LNCAP (cell line): Measurements from ENCODE around the gene EVX2.

Experiments used
- CTCF ChIP-seq: fragments of 450-650 bp; IDR thresholded peaks from 2 replicates; pipeline ENCODE4 v1.5.1; 2017; ENCODE audit warnings: mild to moderate bottlenecking

The EVX2 gene

GRCh38 chr2:176124110-176124946, 40.6 kb upstream of the EVX2 start:
- no peak for TF ChIP-seq CTCF

- no peak for TF ChIP-seq CTCF
Observed at GRCh38 chr2:176123411-176124109, 39.8 kb upstream of the EVX2 start.

GRCh38 chr2:176122683-176123410, 39.1 kb upstream of the EVX2 start, which contains the start of gene HOXD9:
Gene HOXD9, plus strand, starts transcription at chr2:176122719. Its CDS starts 50 bp downstream, at chr2:176122769.
- no peak for TF ChIP-seq CTCF

DNA sequence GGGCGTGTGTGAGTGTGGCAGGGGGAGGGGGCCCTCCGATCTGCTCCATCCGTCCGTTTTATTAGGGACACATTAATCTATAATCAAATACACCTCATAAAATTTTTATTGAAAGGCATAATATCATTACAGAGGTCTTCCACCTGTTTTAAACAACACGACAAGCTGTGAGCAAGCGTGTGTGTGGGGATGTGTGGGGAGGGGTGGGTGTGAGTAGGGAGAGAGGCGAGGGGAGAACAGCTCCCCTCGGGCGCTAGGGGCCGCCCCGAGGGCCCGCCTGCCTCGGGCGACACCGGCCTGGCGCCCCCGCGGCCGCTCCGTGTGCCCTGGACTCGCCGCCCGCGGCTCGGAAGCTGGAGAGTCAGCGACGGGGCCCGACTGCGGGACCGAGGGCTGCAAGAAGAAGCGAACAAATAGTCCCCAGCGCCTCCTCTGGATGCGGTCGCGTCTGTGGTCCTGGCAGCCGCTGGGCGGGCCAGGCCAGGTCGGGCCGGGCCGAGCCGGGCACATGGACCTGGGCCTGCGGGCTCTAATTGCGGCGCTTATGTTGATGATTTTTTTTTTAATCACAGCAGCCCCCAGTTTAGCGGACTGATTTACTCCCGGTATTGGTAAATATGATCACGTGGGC, 38.4 kb upstream of the EVX2 start:
- no peak for TF ChIP-seq CTCF

DNA sequence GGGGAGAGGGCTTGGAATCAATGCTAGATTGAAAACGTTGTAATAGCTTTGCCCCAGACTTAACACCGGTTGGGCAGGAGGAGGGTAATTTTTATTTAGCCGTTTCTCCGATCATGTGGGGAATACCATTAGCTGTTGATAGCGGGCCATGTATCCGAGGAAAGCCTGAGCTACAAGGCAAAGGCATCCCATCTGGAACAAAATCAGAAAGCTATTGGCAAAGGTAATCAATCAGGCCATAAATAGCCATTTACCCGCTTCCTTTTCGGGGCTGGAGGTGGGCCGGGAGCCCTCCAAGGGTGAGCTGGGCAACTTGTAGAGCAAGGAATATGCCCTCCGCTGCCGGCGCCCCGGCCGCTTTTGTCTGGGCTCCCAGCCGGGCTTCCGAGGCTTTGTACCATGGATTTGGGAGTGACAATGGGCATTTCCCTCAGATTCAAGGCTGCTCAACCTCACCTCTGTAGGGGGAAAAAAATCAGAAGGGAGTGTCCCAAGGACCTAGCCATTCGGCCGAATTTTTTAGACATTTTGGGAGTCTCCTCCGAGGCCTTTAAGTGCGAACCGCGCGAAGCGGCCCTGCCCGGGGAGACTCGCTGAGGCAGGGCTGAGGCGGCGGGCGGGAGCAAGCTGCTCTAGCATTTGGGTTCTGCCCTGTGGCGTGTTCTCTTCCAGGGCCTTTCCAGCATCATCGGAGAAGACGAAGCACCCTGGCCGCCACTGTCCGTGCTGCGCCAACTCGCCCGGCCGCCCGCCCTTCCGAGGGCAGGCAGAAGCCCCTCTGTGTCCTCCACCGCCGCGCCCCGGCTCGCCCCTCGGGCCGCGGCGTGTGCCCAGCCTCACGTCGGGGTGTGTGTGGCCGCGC, 37.7 kb upstream of the EVX2 start:
- no peak for TF ChIP-seq CTCF

DNA sequence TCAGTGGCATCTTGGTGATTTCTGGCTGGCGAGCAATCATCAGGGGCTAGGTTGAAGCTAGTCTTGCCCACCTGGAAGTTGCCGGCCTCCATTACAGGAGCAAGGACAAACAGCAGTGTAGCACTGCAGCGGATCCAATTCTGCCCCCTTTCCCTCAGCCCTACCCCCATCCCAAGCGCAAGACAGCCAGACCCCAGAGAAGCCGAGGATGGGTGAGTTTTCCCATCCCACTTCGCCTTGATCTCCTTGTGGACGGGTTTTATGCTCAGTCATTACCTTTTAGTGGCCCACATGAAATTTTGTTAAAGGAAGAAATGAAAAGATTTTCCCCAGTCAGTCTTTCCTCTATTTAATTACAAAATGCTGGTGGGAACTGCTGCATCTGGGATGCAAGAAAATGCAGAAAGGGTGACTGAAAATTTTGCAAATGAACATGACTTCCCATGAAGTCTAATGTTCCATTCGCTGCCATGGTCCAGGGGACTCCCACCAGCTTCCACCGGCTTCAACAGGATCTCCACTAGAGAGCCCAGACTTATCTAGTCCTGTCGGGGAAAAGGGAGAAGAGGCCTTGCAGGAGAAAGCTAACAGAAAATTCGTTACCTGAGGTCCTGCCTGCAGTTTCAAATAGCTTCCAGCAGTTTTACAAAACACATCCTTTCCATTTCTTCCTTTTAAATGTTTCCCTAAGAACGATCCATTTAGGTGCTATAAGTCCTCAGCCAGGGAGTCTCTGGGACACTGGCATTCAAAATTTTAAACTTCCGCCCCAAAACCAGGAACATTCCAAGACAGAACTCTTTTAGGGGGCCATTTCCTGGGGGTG, 36.8 kb upstream of the EVX2 start:
- TF ChIP-seq CTCF = no peak
